ENCODE measurements around the gene ZNF333. TPM values are rescaled to one million over a fixed set of nuclear protein-coding genes. Genes with fewer than 3 reads are reported as not detected.

ZNF333 gene
- total and polyA plus RNA-seq, 4 donors = 10.7 to 28.1 (median 16.6) TPM

DNA sequence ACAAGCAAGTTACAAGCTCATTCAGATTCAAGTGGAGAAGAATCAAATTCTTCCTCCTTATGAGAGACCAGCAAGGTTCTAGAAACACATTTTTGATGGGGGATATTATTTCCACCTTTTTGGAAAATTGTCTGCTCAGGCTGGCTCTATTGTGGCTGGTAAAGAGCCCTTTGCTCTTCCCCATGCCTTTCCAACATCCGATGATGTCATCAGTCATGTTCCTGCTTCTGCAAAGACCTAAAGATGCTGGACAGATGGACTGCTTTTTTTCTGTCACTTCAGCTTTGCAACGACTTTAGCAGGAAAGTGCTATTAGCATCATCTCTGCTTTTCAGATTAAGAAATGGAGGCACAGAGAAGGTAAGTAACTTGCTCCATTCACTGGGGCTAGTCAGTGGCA lies 19.4 kb upstream of the ZNF333 start:
- Histone ChIP-seq H3K27me3 (ENCODE audit: control insufficient read depth in 3 of 3, insufficient read depth in 3 of 3, low read length in 2 of 3) (peaks cover 0 to 7% (median 0%) of the 10 kb centered on the region in 3 donors), H3K9me3 (ENCODE audit: control insufficient read depth in 4 of 4, insufficient read depth in 3 of 4, low read length in 3 of 4) (peaks cover 0 to 9% (median 2%) of the 10 kb centered on the region in 4 donors), H3K4me1 (ENCODE audit: control insufficient read depth in 5 of 5, insufficient read depth in 5 of 5, low read length in 5 of 5) (no peaks in the 10 kb centered on the region), H3K27ac (ENCODE audit: low read depth in 1 of 2, low read length in 1 of 2) (no peak overlapping the region), H3K36me3 (ENCODE audit: control insufficient read depth in 4 of 4, insufficient read depth in 4 of 4, low read length in 4 of 4) (no peaks in the 10 kb centered on the region), H3K9ac (ENCODE audit: insufficient read depth in 1 of 2, low read length in 2 of 2) (no peak overlapping the region), H3K4me3 (no peak overlapping the region)
- TF ChIP-seq, protein P1, sequence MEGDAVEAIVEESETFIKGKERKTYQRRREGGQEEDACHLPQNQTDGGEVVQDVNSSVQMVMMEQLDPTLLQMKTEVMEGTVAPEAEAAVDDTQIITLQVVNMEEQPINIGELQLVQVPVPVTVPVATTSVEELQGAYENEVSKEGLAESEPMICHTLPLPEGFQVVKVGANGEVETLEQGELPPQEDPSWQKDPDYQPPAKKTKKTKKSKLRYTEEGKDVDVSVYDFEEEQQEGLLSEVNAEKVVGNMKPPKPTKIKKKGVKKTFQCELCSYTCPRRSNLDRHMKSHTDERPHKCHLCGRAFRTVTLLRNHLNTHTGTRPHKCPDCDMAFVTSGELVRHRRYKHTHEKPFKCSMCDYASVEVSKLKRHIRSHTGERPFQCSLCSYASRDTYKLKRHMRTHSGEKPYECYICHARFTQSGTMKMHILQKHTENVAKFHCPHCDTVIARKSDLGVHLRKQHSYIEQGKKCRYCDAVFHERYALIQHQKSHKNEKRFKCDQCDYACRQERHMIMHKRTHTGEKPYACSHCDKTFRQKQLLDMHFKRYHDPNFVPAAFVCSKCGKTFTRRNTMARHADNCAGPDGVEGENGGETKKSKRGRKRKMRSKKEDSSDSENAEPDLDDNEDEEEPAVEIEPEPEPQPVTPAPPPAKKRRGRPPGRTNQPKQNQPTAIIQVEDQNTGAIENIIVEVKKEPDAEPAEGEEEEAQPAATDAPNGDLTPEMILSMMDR (IDR thresholded peaks at IDR 0.05; ENCODE audit: control extremely low read depth, extremely low read depth) = no peak
- DNase-seq = no peak
- ATAC-seq (ENCODE audit: insufficient read depth, low FRiP score) = no peak
- 72 to 81% methylated on average over 2 of the region's 2 CpGs for WGBS, 2 donors

GRCh38 chr19:14672188-14672872 lies 17.5 kb upstream of the ZNF333 start:
- no peak for ATAC-seq (ENCODE audit: insufficient read depth, low FRiP score)
- Histone ChIP-seq H3K27me3 (ENCODE audit: control insufficient read depth in 3 of 3, insufficient read depth in 3 of 3, low read length in 2 of 3) (peaks cover 0 to 7% (median 0%) of the 10 kb centered on the region in 3 donors), H3K9me3 (ENCODE audit: control insufficient read depth in 4 of 4, insufficient read depth in 3 of 4, low read length in 3 of 4) (peaks cover 0 to 10% (median 2%) of the 10 kb centered on the region in 4 donors), H3K9ac (ENCODE audit: insufficient read depth in 1 of 2, low read length in 2 of 2) (no peak overlapping the region), H3K27ac (ENCODE audit: low read depth in 1 of 2, low read length in 1 of 2) (peak overlapping the region in 1 of 2 donors; percentile 33), H3K36me3 (ENCODE audit: control insufficient read depth in 4 of 4, insufficient read depth in 4 of 4, low read length in 4 of 4) (no peaks in the 10 kb centered on the region), H3K4me1 (ENCODE audit: control insufficient read depth in 5 of 5, insufficient read depth in 5 of 5, low read length in 5 of 5) (no peaks in the 10 kb centered on the region), H3K4me3 (no peak overlapping the region)
- 67 to 70% methylated on average over 3 of the region's 3 CpGs for WGBS, 2 donors
- TF ChIP-seq, protein P1 (IDR thresholded peaks at IDR 0.05; ENCODE audit: control extremely low read depth, extremely low read depth) = no peak
- no peak for DNase-seq

GRCh38 chr19:14673088-14673487 lies 16.8 kb upstream of the ZNF333 start:
- Histone ChIP-seq H3K27ac (ENCODE audit: low read depth in 1 of 2, low read length in 1 of 2) (no peak overlapping the region), H3K4me1 (ENCODE audit: control insufficient read depth in 5 of 5, insufficient read depth in 5 of 5, low read length in 5 of 5) (no peaks in the 10 kb centered on the region)
- WGBS, 2 donors = 76 to 88% methylated on average over 1 of the region's 1 CpG

More at GRCh38 chr19:14673088-14673487, 16.8 kb upstream of the ZNF333 start:
- ATAC-seq (ENCODE audit: insufficient read depth, low FRiP score) (no peak), DNase-seq (no peak)
- Histone ChIP-seq H3K9me3 (ENCODE audit: control insufficient read depth in 4 of 4, insufficient read depth in 3 of 4, low read length in 3 of 4) (peaks cover 0 to 10% (median 2%) of the 10 kb centered on the region in 4 donors), H3K9ac (ENCODE audit: insufficient read depth in 1 of 2, low read length in 2 of 2) (no peak overlapping the region), H3K36me3 (ENCODE audit: control insufficient read depth in 4 of 4, insufficient read depth in 4 of 4, low read length in 4 of 4) (no peaks in the 10 kb centered on the region), H3K27me3 (ENCODE audit: control insufficient read depth in 3 of 3, insufficient read depth in 3 of 3, low read length in 2 of 3) (peaks cover 0 to 7% (median 0%) of the 10 kb centered on the region in 3 donors), H3K4me3 (no peak overlapping the region)
- TF ChIP-seq, protein P1 (IDR thresholded peaks at IDR 0.05; ENCODE audit: control extremely low read depth, extremely low read depth) = no peak

Measured in lung (tissue), 12 donors.